GM12892 (cell line): ENCODE measurements around the gene GPC5.

Experiments used
- POLR2A ChIP-seq: IDR thresholded peaks from 2 replicates; pipeline ENCODE4 v1.6.1; 2011; ENCODE audit warnings: low read depth, low read length, control low read depth
- POLR2AphosphoS5 ChIP-seq: IDR thresholded peaks from 2 replicates; pipeline ENCODE4 v1.6.1; 2011; ENCODE audit warnings: low read depth, low read length, control low read depth
- TAF1 ChIP-seq: IDR thresholded peaks from 2 replicates; pipeline ENCODE4 v1.6.1; 2011; ENCODE audit warnings: low read depth, mild to moderate bottlenecking, control low read depth, low read length, borderline replicate concordance

DNA sequence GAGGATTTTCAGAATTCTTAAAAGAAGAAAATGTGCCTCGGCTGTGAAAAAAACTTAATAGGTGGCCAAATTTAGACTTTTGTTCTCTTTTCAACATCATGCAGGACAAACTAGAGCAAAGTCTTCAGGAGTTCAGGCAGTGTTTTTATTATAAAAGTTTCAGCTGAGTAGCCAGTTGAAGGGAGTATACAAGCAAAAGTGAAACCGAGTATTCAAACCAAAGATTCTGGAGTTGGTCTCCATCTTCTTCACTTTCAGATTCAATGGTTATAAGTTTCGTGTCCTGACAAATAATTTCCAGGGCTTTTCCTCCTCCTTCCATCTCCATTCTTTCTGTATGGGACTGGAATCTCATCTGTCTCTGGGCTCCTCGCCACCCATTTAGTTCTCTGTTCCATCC is 379.7 kb downstream of the GPC5 start:
- no peak for TF ChIP-seq POLR2A
- TF ChIP-seq POLR2AphosphoS5 = no peak
- TF ChIP-seq TAF1 = no peak
